K562 (cell line): Measurements from ENCODE around the gene RAB4B.

Experiments
- NFIC ChIP-seq: fragments of 450-650 bp; IDR thresholded peaks from 2 replicates; pipeline ENCODE4 v1.6.1; 2017; ENCODE audit warnings: mild to moderate bottlenecking, inconsistent platforms
- ZNF507 ChIP-seq: conservative IDR thresholded peaks from 2 replicates; pipeline ENCODE4 v1.6.1; 2017; ENCODE audit warnings: missing genetic modification characterization, missing compliant biosample characterization

DNA sequence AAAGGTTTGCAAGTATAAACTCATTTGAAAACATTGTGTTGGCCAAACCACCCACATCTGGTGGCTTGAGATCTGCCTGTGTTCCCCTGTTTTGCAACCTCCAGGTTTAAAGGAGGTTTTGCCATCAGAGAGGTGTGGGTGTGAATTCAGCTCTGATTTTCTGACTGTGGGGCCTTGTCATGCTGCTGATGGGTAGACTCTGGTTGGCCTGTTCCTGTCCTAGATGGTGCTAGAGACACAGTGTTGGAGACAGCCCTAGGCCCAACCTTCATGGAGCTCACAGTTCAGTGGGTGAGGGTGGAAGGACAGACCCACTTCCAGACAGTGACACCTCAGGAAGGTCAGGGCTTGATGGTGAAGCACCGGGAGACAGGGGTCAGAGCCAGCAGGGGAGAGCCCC is 7.5 kb downstream of the RAB4B start:
- no peak for TF ChIP-seq ZNF507 (tag)
- TF ChIP-seq NFIC = no peak
